HCT116 (cell line): ENCODE data around the gene BCL11B. TPM values are rescaled to one million over a fixed set of nuclear protein-coding genes. Genes with fewer than 3 reads are reported as not detected.

Experiments
- ATAC-seq: fragments of 200-7000 bp; cut with Tn5 transposase; 2 replicates; pipeline ENCODE4 v1.9.1; 2020; ENCODE audit warnings: mild to moderate bottlenecking, moderate library complexity
- BruUV-seq: library from RNA; stranded (reverse); fragments of 400-500 nt; replicated peaks from 2 replicates; lab custom pipeline; 2021; lab: Mats Ljungman, UMichigan
- CTCF ChIA-PET: fragments of 300-600 bp; sonication (Branson Sonifier 250); formaldehyde crosslinking; loops from one replicate; lab custom pipeline; 2021; ENCODE audit warnings: antibody characterized with exemption; lab: Charles Lee
- POLR2A ChIA-PET: fragments of 300-600, 350-600 bp; sonication (Branson Sonifier 250); formaldehyde crosslinking; loops from one replicate; lab custom pipeline; 2021; ENCODE audit warnings: antibody characterized with exemption; lab: Charles Lee
- RAD21 ChIA-PET, 2 experiments: fragments of 300-600 bp; sonication (Branson Sonifier 250); formaldehyde crosslinking; loops; one replicate each; lab custom pipeline; 2023; ENCODE audit warnings: low total read pairs in 2 of 2; ENCODE audit not compliant: uncharacterized antibody in 2 of 2, unreplicated experiment in 2 of 2, low non-redundant PET in 1 of 2; lab: Charles Lee
- DNase-seq: peaks from one replicate; pipeline ENCODE4 v3.0.0-alpha.2; 2010; ENCODE audit warnings: low read depth, low spot score
- H2AFZ ChIP-seq: fragments of 200-600 bp; shearing (Covaris generic), sonication (generic); 2 replicates; pipeline ENCODE4 v1.6.1; 2017; ENCODE audit warnings: low read depth, mixed run types, mixed read lengths, antibody characterized with exemption, low read length; ENCODE audit not compliant: poor library complexity, severe bottlenecking
- H3K27ac ChIP-seq: 2 replicates; pipeline ENCODE4 v1.5.1; 2012; ENCODE audit warnings: low read depth, low read length
- H3K27me3 ChIP-seq: fragments of 200-600 bp; sonication (generic); 2 replicates; pipeline ENCODE4 v1.6.1; 2016; ENCODE audit warnings: mixed run types, low read length, mixed read lengths; ENCODE audit not compliant: insufficient read depth
- H3K36me3 ChIP-seq, 2 experiments: fragments of 200-500 bp in 1 of 2; fragments of 200-600 bp in 1 of 2; sonication (Bioruptor generic) in 1 of 2; sonication (generic) in 1 of 2; 2 replicates each; pipeline versions ENCODE4 v1.5.1 to v1.6.1; 2014 to 2016; ENCODE audit warnings: low read length in 2 of 2, inconsistent platforms in 1 of 2, mixed read lengths in 1 of 2, mixed run types in 1 of 2; ENCODE audit not compliant: insufficient read depth in 2 of 2, control insufficient read depth in 1 of 2
- H3K4me1 ChIP-seq, 2 experiments: fragments of 200-600 bp in 1 of 2; sonication (generic) in 1 of 2; 2 replicates each; pipeline versions ENCODE4 v1.5.1 to v1.6.1; 2012 to 2017; ENCODE audit warnings: low read length in 2 of 2, inconsistent platforms in 1 of 2, mild to moderate bottlenecking in 1 of 2, mixed read lengths in 1 of 2, mixed run types in 1 of 2, moderate library complexity in 1 of 2; ENCODE audit not compliant: insufficient read depth in 2 of 2, control insufficient read depth in 1 of 2
- H3K4me2 ChIP-seq: fragments of 200-600 bp; sonication (generic); 2 replicates; pipeline ENCODE4 v1.6.1; 2017; ENCODE audit warnings: mixed run types, low read length, mixed read lengths
- H3K4me3 ChIP-seq, 2 experiments: fragments of 200-600 bp in 1 of 2; sonication (generic) in 1 of 2; replicated peaks in 1 of 2; 2 replicates each; pipeline ENCODE4 v1.5.1; 2011 to 2016; ENCODE audit warnings: low read length in 2 of 2, control low read depth in 1 of 2, low read depth in 1 of 2, mild to moderate bottlenecking in 1 of 2, mixed read lengths in 1 of 2, mixed run types in 1 of 2
- H3K79me2 ChIP-seq: fragments of 200-600 bp; sonication (generic); 2 replicates; pipeline ENCODE4 v1.6.1; 2017; ENCODE audit warnings: mild to moderate bottlenecking, mixed run types, low read length, moderate library complexity, mixed read lengths; ENCODE audit not compliant: insufficient read depth
- H3K9ac ChIP-seq: fragments of 200-600 bp; sonication (generic); 2 replicates; pipeline ENCODE4 v1.6.1; 2016; ENCODE audit warnings: low read length, mixed read lengths
- H3K9me2 ChIP-seq: fragments of 200-600 bp; sonication (generic), shearing (Covaris generic); 2 replicates; pipeline ENCODE4 v1.6.1; 2017; ENCODE audit warnings: mixed run types, mild to moderate bottlenecking, moderate library complexity; ENCODE audit not compliant: insufficient read depth
- H3K9me3 ChIP-seq, 2 experiments: fragments of 200-500 bp in 1 of 2; fragments of 200-600 bp in 1 of 2; sonication (Bioruptor generic) in 1 of 2; sonication (generic) in 1 of 2; 2 replicates each; pipeline ENCODE4 v1.6.1; 2014 to 2017; ENCODE audit warnings: low read length in 2 of 2, mixed read lengths in 2 of 2, inconsistent platforms in 1 of 2, low read depth in 1 of 2, mild to moderate bottlenecking in 1 of 2, mixed run types in 1 of 2, moderate library complexity in 1 of 2; ENCODE audit not compliant: control insufficient read depth in 1 of 2, insufficient read depth in 1 of 2
- H4K20me1 ChIP-seq: fragments of 200-600 bp; sonication (generic), shearing (Covaris generic); 2 replicates; pipeline ENCODE4 v1.6.1; 2017; ENCODE audit warnings: mixed run types, mild to moderate bottlenecking, moderate library complexity; ENCODE audit not compliant: insufficient read depth
- CBX3 ChIP-seq: IDR thresholded peaks from 2 replicates; pipeline ENCODE4 v1.6.1; 2012; ENCODE audit warnings: low read depth
- EGR1 ChIP-seq: IDR thresholded peaks from 2 replicates; pipeline ENCODE4 v1.6.1; 2012; ENCODE audit warnings: low read depth
- EZH2phosphoT487 ChIP-seq: fragments of 200-600 bp; IDR thresholded peaks from 2 replicates; pipeline ENCODE4 v1.6.1; 2018; ENCODE audit warnings: antibody characterized with exemption, borderline replicate concordance
- FOSL1 ChIP-seq: IDR thresholded peaks from 2 replicates; pipeline ENCODE4 v1.6.1; 2012; ENCODE audit warnings: low read depth
- JUND ChIP-seq: IDR thresholded peaks from 2 replicates; pipeline ENCODE4 v1.6.1; 2012
- POLR2AphosphoS5 ChIP-seq: IDR thresholded peaks from 2 replicates; pipeline ENCODE4 v1.6.1; 2011; ENCODE audit warnings: mild to moderate bottlenecking, low read depth, low read length, moderate library complexity
- RAD21 ChIP-seq: IDR thresholded peaks from 2 replicates; pipeline ENCODE4 v1.6.1; 2012; ENCODE audit warnings: low read depth, mild to moderate bottlenecking
- SIN3A ChIP-seq: IDR thresholded peaks from 2 replicates; pipeline ENCODE4 v1.6.1; 2012; ENCODE audit warnings: low read depth
- SP1 ChIP-seq: IDR thresholded peaks from 2 replicates; pipeline ENCODE4 v1.6.1; 2012; ENCODE audit warnings: low read depth
- TCF7L2 ChIP-seq: IDR thresholded peaks from 2 replicates; pipeline ENCODE4 v1.7.0; 2011; ENCODE audit warnings: borderline replicate concordance, inconsistent platforms; ENCODE audit not compliant: insufficient read depth, insufficient read length; ENCODE audit errors: extremely low read depth
- ZBTB33 ChIP-seq: IDR thresholded peaks from 2 replicates; pipeline ENCODE4 v1.6.1; 2011; ENCODE audit warnings: mild to moderate bottlenecking, low read length, moderate library complexity; ENCODE audit not compliant: insufficient replicate concordance; ENCODE audit errors: extremely low read depth
- intact Hi-C: fragments of 100-400 bp; cut with micrococcal nuclease; formaldehyde crosslinking; loops from 2 replicates; pipeline ENCODE4 v1.10.0; 2022
- total RNA-seq: library from RNA; stranded (reverse); gene quantifications from one replicate; pipeline ENCODE4 v1.2.1, GENCODE V29; 2021; ENCODE audit not compliant: unreplicated experiment
- TF ChIP-seq, protein P1 (sequence below): IDR thresholded peaks from 2 replicates; pipeline ENCODE4 v1.6.1; 2012
- TF ChIP-seq, protein P2 (sequence below), 3 experiments: fragments of 200-600 bp in 1 of 3; sonication (generic) in 1 of 3; IDR thresholded peaks in 2 of 3; conservative IDR thresholded peaks in 1 of 3; 2 replicates each; pipeline ENCODE4 v1.5.1; 2012 to 2017; ENCODE audit warnings: low read depth in 2 of 3, low read length in 2 of 3, antibody characterized with exemption in 1 of 3, borderline replicate concordance in 1 of 3, control low read depth in 1 of 3, mild to moderate bottlenecking in 1 of 3, mixed read lengths in 1 of 3, mixed run types in 1 of 3, moderate library complexity in 1 of 3; ENCODE audit not compliant: insufficient read depth in 1 of 3

Gene BCL11B
- total RNA-seq, 1 experiment from 2014 or later, result 1.1 TPM

DNA sequence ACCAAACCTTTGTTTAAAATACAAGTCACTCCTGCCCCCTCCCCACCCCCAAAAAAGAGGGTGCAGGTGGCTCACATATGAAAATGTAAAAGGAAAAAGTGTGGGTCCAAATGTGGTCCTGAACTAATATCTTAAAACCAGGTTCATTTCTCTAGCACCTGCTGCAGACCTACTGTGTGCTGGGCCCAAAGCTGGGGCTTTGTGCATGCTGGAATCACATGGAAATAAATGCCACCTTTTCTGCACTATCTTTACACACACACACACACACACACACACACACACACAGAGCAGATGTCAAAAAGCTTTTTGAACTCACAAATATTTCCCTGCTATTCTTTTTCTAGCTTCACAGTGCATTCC is 3.2 kb upstream of the BCL11B start:
- no peak for ATAC-seq

GRCh38 chr14:99274346-99275221 is 2.6 kb upstream of the BCL11B start:
- Histone ChIP-seq H3K4me1 (peaks cover 11 to 36% of the 10 kb centered on the region in 2 experiments; a peak in 3 of 4 replicates), H3K27ac (peak overlapping the region; percentile 27; the same call in 1 of the 2 replicates), H3K4me2 (peak overlapping the region; percentile 81), H3K9me3 (no peaks in the 10 kb centered on the region), H4K20me1 (no peaks in the 10 kb centered on the region), H3K79me2 (no peaks in the 10 kb centered on the region), H3K9ac (peak overlapping the region; percentile 47), H3K4me3 (peak overlapping the region; percentile 29 to 52), H2AFZ (peak overlapping the region; percentile 26), H3K36me3 (no peaks in the 10 kb centered on the region), H3K27me3 (peaks cover 35% of the 10 kb centered on the region), H3K9me2 (no peaks in the 10 kb centered on the region)
- POLR2A ChIA-PET, result interaction anchor here (0.7 kb wide), 1 partner anchor 354 kb away, joined by 3 read pairs; no protein-coding TSS in a partner anchor
- BruUV-seq, result no TSS peak
- DNase-seq (peak; percentile 78), ATAC-seq (peak; percentile 84)
- CTCF ChIA-PET, result interaction anchor here (1.0 kb wide), 1 partner anchor 45 kb away, joined by 5 read pairs; no protein-coding TSS in a partner anchor
- intact Hi-C loops, result loop anchor here (5.0 kb wide), 1 partner anchor 237 kb away; no protein-coding TSS in a partner anchor
- RAD21 ChIA-PET, result interaction anchor here in 1 of 2 experiments (0.6 to 1.1 kb wide), 2 partner anchors 25 to 114 kb away, joined by 3 to 6 read pairs; no protein-coding TSS in a partner anchor
- TF ChIP-seq FOSL1 (no peak), TCF7L2 (no peak), EZH2phosphoT487 (no peak), SP1 (peak; percentile 75), ZBTB33 (no peak), JUND (no peak), SIN3A (no peak), RAD21 (peak; percentile 79)
- TF ChIP-seq, protein P1, sequence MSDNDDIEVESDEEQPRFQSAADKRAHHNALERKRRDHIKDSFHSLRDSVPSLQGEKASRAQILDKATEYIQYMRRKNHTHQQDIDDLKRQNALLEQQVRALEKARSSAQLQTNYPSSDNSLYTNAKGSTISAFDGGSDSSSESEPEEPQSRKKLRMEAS, result peak; percentile 66
- TF ChIP-seq, protein P2, sequence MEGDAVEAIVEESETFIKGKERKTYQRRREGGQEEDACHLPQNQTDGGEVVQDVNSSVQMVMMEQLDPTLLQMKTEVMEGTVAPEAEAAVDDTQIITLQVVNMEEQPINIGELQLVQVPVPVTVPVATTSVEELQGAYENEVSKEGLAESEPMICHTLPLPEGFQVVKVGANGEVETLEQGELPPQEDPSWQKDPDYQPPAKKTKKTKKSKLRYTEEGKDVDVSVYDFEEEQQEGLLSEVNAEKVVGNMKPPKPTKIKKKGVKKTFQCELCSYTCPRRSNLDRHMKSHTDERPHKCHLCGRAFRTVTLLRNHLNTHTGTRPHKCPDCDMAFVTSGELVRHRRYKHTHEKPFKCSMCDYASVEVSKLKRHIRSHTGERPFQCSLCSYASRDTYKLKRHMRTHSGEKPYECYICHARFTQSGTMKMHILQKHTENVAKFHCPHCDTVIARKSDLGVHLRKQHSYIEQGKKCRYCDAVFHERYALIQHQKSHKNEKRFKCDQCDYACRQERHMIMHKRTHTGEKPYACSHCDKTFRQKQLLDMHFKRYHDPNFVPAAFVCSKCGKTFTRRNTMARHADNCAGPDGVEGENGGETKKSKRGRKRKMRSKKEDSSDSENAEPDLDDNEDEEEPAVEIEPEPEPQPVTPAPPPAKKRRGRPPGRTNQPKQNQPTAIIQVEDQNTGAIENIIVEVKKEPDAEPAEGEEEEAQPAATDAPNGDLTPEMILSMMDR (IDR thresholded peaks at IDR 0.05 in 2 of 3, conservative IDR thresholded peaks at IDR 0.05 in 1 of 3; ENCODE audit: borderline replicate concordance in 1 of 3, insufficient read depth in 1 of 3, low read depth in 2 of 3, low read length in 2 of 3), result peak; percentile 35 to 51 (median 42); a peak in 5 of 6 replicates

More for the DNA sequence above, 3.2 kb upstream of the BCL11B start:
- ChIA-PET CTCF (interaction anchor here (1.0 kb wide), 1 partner anchor 45 kb away, joined by 5 read pairs; no protein-coding TSS in a partner anchor), POLR2A (interaction anchor here (0.7 kb wide), 1 partner anchor 354 kb away, joined by 3 read pairs; no protein-coding TSS in a partner anchor), RAD21 (interaction anchor here in 1 of 2 experiments (0.6 to 1.1 kb wide), 2 partner anchors 26 to 114 kb away, joined by 3 to 6 read pairs; no protein-coding TSS in a partner anchor)
- Histone ChIP-seq H4K20me1 (no peaks in the 10 kb centered on the region), H3K9ac (no peak overlapping the region), H3K27ac (no peak overlapping the region), H3K27me3 (peaks cover 41% of the 10 kb centered on the region), H3K4me2 (peak overlapping the region; percentile 81), H3K9me3 (no peaks in the 10 kb centered on the region), H3K79me2 (no peaks in the 10 kb centered on the region), H3K4me3 (peak overlapping the region in 1 of 2 experiments; percentile 52; a peak in 2 of 4 replicates), H3K36me3 (no peaks in the 10 kb centered on the region), H3K9me2 (no peaks in the 10 kb centered on the region), H3K4me1 (peaks cover 11 to 36% of the 10 kb centered on the region in 2 experiments; a peak in 3 of 4 replicates), H2AFZ (peak overlapping the region; percentile 26)
- DNase-seq, result no peak
- BruUV-seq, result no TSS peak
- intact Hi-C loops, result no loop called here
- TF ChIP-seq CBX3, result no peak
- no peak for TF ChIP-seq EGR1
- TF ChIP-seq FOSL1, result no peak
- TF ChIP-seq, protein P1, result no peak
- no peak for TF ChIP-seq POLR2AphosphoS5
